ENCODE measurements around the gene ASPSCR1. TPM values are rescaled to one million over a fixed set of nuclear protein-coding genes. Genes with fewer than 3 reads are reported as not detected.

ASPSCR1 gene
- total and polyA plus RNA-seq, 2 of the 13 experiments (the other 11 are each of a cell fraction or from before 2014, with no cell fraction given), result 274 to 314 TPM

GRCh38 chr17:82037092-82037888 is 59.9 kb downstream of the ASPSCR1 start, which contains the start of gene DCXR (continued):
- no peak; the same call in 1 of the 2 replicates for TF ChIP-seq ZBTB3 (CRISPR knock-in tag; IDR thresholded peaks at IDR 0.05; ENCODE audit: borderline replicate concordance, low read depth)
- TF ChIP-seq ZNF629 (CRISPR knock-in tag; conservative IDR thresholded peaks at IDR 0.05), result no peak
- peak; percentile 16; the same call in 1 of the 2 replicates for TF ChIP-seq ZNF292 (CRISPR knock-in tag; IDR thresholded peaks at IDR 0.05; ENCODE audit: borderline replicate concordance, low read depth)
- TF ChIP-seq ZSCAN31 (CRISPR knock-in tag; IDR thresholded peaks at IDR 0.05; ENCODE audit: low read depth), result peak; percentile 82; the same call in 1 of the 2 replicates
- no peak; the same call in 1 of the 2 replicates for TF ChIP-seq SNRNP70 (IDR thresholded peaks at IDR 0.05; ENCODE audit: low read depth, low read length)
- TF ChIP-seq EZH2 (conservative IDR thresholded peaks at IDR 0.05; ENCODE audit: low read depth, low read length), result no peak
- TF ChIP-seq CHD4 (IDR thresholded peaks at IDR 0.05; ENCODE audit: borderline replicate concordance, low read length), result 0 out of 2 replicates have a peak, but pooled peaks have one; percentile 46
- TF ChIP-seq ZNF660 (CRISPR knock-in tag; IDR thresholded peaks at IDR 0.05; ENCODE audit: borderline replicate concordance, low read depth), result 0 out of 2 replicates have a peak, but pooled peaks have one; percentile 19
- no peak; the same call in 1 of the 2 replicates for TF ChIP-seq ZNF878 (CRISPR knock-in tag; IDR thresholded peaks at IDR 0.05)
- no peak for TF ChIP-seq ZNF329 (CRISPR knock-in tag; IDR thresholded peaks at IDR 0.05; ENCODE audit: low read depth)
- 0 out of 2 replicates have a peak, but pooled peaks have one; percentile 21 for TF ChIP-seq SMYD3 (CRISPR knock-in tag; IDR thresholded peaks at IDR 0.05)
- TF ChIP-seq GATA4 (IDR thresholded peaks at IDR 0.05; ENCODE audit: borderline replicate concordance, low read depth), result peak; percentile 89
- TF ChIP-seq SRSF4 (IDR thresholded peaks at IDR 0.05; ENCODE audit: low read depth, low read length, poor library complexity, severe bottlenecking), result peak; percentile 73
- peak; percentile 75 for TF ChIP-seq HOXA3 (CRISPR knock-in tag; IDR thresholded peaks at IDR 0.05)
- TF ChIP-seq GATAD1 (CRISPR knock-in tag; IDR thresholded peaks at IDR 0.05), result peak; percentile 71; the same call in 1 of the 2 replicates
- TF ChIP-seq ZNF354B (CRISPR knock-in tag; IDR thresholded peaks at IDR 0.05), result no peak
- peak; percentile 85; the same call in 1 of the 2 replicates for TF ChIP-seq NCOA1 (CRISPR knock-in tag; IDR thresholded peaks at IDR 0.05)
- TF ChIP-seq ZBTB1 (CRISPR knock-in tag; IDR thresholded peaks at IDR 0.05; ENCODE audit: borderline replicate concordance), result no peak
- peak; percentile 97 for TF ChIP-seq DNMT1 (CRISPR knock-in tag; IDR thresholded peaks at IDR 0.05)
- peak; percentile 44; the same call in 1 of the 2 replicates for TF ChIP-seq RFXAP (CRISPR knock-in tag; IDR thresholded peaks at IDR 0.05; ENCODE audit: borderline replicate concordance)
- TF ChIP-seq, protein P1, sequence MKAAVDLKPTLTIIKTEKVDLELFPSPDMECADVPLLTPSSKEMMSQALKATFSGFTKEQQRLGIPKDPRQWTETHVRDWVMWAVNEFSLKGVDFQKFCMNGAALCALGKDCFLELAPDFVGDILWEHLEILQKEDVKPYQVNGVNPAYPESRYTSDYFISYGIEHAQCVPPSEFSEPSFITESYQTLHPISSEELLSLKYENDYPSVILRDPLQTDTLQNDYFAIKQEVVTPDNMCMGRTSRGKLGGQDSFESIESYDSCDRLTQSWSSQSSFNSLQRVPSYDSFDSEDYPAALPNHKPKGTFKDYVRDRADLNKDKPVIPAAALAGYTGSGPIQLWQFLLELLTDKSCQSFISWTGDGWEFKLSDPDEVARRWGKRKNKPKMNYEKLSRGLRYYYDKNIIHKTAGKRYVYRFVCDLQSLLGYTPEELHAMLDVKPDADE (CRISPR knock-in tag; IDR thresholded peaks at IDR 0.05), result no peak
- TF ChIP-seq ZSCAN20 (CRISPR knock-in tag; IDR thresholded peaks at IDR 0.05; ENCODE audit: borderline replicate concordance), result peak; percentile 51; the same call in 1 of the 2 replicates
- TF ChIP-seq, protein P2, sequence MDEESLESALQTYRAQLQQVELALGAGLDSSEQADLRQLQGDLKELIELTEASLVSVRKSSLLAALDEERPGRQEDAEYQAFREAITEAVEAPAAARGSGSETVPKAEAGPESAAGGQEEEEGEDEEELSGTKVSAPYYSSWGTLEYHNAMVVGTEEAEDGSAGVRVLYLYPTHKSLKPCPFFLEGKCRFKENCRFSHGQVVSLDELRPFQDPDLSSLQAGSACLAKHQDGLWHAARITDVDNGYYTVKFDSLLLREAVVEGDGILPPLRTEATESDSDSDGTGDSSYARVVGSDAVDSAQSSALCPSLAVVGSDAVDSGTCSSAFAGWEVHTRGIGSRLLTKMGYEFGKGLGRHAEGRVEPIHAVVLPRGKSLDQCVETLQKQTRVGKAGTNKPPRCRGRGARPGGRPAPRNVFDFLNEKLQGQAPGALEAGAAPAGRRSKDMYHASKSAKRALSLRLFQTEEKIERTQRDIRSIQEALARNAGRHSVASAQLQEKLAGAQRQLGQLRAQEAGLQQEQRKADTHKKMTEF (CRISPR knock-in tag; IDR thresholded peaks at IDR 0.05), result peak; percentile 98
- peak; percentile 22; the same call in 1 of the 2 replicates for TF ChIP-seq TBX3 (IDR thresholded peaks at IDR 0.05; ENCODE audit: borderline replicate concordance)
- peak; percentile 78 for TF ChIP-seq MTA1 (CRISPR knock-in tag; IDR thresholded peaks at IDR 0.05; ENCODE audit: borderline replicate concordance)
- TF ChIP-seq HDAC2 (CRISPR knock-in tag; IDR thresholded peaks at IDR 0.05), result peak; percentile 74
- no peak for TF ChIP-seq FOXJ3 (CRISPR knock-in tag; IDR thresholded peaks at IDR 0.05; ENCODE audit: borderline replicate concordance)
